HG03457 (cell line): ENCODE data around the gene PARK7.

Experiments
- ATAC-seq: cut with Tn5 transposase; IDR thresholded peaks from one replicate; pipeline ENCODE4 v1.9.1; 2021; ENCODE audit warnings: moderate number of reproducible peaks; ENCODE audit not compliant: unreplicated experiment

Gene PARK7

GRCh38 chr1:8021676-8022266, 60.3 kb downstream of the PARK7 start:
- ATAC-seq: no peak

GRCh38 chr1:8022395-8023286, 61.1 kb downstream of the PARK7 start:
- no peak for ATAC-seq

GRCh38 chr1:8023287-8023994, 61.9 kb downstream of the PARK7 start:
- no peak for ATAC-seq

- ATAC-seq: no peak
These were observed 62.4 kb downstream of the PARK7 start for GRCh38 chr1:8023995-8024313.

GRCh38 chr1:8024329-8024728, 62.8 kb downstream of the PARK7 start:
- no peak for ATAC-seq

- ATAC-seq: no peak
These were observed 63.7 kb downstream of the PARK7 start for GRCh38 chr1:8025061-8025670.

GRCh38 chr1:8025671-8026144, 64.2 kb downstream of the PARK7 start:
- ATAC-seq: no peak

GRCh38 chr1:8026153-8026975, 64.9 kb downstream of the PARK7 start, which contains the start of gene ERRFI1:
ERRFI1 (minus strand) TSS chr1:8026309; CDS start chr1:8015619, 10,690 bp downstream.
- no peak for ATAC-seq

GRCh38 chr1:8026976-8027747, 65.7 kb downstream of the PARK7 start:
- no peak for ATAC-seq

GRCh38 chr1:8027748-8028570, 66.4 kb downstream of the PARK7 start:
- no peak for ATAC-seq

- ATAC-seq: no peak
These were observed 67.0 kb downstream of the PARK7 start for GRCh38 chr1:8028571-8028910.

- no peak for ATAC-seq
These were observed 69.8 kb downstream of the PARK7 start for GRCh38 chr1:8031176-8031785.

- ATAC-seq: no peak
These were observed 70.9 kb downstream of the PARK7 start for GRCh38 chr1:8032366-8032910.

GRCh38 chr1:8033322-8033721, 71.8 kb downstream of the PARK7 start:
- no peak for ATAC-seq
